Neural progenitor cell (in vitro differentiated cells): ENCODE data around the gene SH3PXD2B. TPM values are rescaled to one million over a fixed set of nuclear protein-coding genes. Genes with fewer than 3 reads are reported as not detected.

ENCODE experiments used
- DNase-seq: peaks from one replicate; pipeline ENCODE4 v3.0.0-alpha.2; 2016; ENCODE audit warnings: low spot score
- H2AFZ ChIP-seq: fragments of 200-600 bp; sonication (generic); replicated peaks from 2 replicates; pipeline ENCODE4 v1.6.1; 2016; ENCODE audit warnings: antibody characterized with exemption
- H3F3A ChIP-seq: fragments of 200-600 bp; sonication (generic); 2 replicates; pipeline ENCODE4 v1.6.1; 2016; ENCODE audit warnings: antibody characterized with exemption, low read depth
- H3K27ac ChIP-seq: fragments of 200-600 bp; sonication (generic); 2 replicates; pipeline ENCODE4 v1.5.1; 2016; ENCODE audit warnings: mild to moderate bottlenecking
- H3K27me3 ChIP-seq: fragments of 200-600 bp; sonication (generic); 2 replicates; pipeline ENCODE4 v1.6.1; 2016; ENCODE audit warnings: mild to moderate bottlenecking, moderate library complexity
- H3K36me3 ChIP-seq: fragments of 200-600 bp; sonication (generic); 2 replicates; pipeline ENCODE4 v1.5.1; 2016
- H3K4me1 ChIP-seq: fragments of 200-600 bp; sonication (generic); 2 replicates; pipeline ENCODE4 v1.6.1; 2016; ENCODE audit warnings: mixed run types
- H3K4me2 ChIP-seq: fragments of 200-600 bp; sonication (generic); 2 replicates; pipeline ENCODE4 v1.6.1; 2016
- H3K4me3 ChIP-seq: fragments of 200-600 bp; sonication (generic); 2 replicates; pipeline ENCODE4 v1.5.1; 2016
- H3K79me2 ChIP-seq: fragments of 200-600 bp; sonication (generic); 2 replicates; pipeline ENCODE4 v1.6.1; 2016; ENCODE audit warnings: low read depth
- H3K9ac ChIP-seq: fragments of 200-600 bp; sonication (generic); 2 replicates; pipeline ENCODE4 v1.6.1; 2016
- H3K9me3 ChIP-seq: fragments of 200-600 bp; sonication (generic); 2 replicates; pipeline ENCODE4 v1.5.1; 2016; ENCODE audit warnings: low read depth
- H4K20me1 ChIP-seq: fragments of 200-600 bp; sonication (generic); 2 replicates; pipeline ENCODE4 v1.6.1; 2016; ENCODE audit warnings: low read depth
- H3K27ac Mint-ChIP-seq: 3 replicates; pipeline ENCODE4 v1.8.0; 2021; ENCODE audit warnings: mixed read lengths
- H3K27me3 Mint-ChIP-seq: 2 replicates; pipeline ENCODE4 v1.8.0; 2022; ENCODE audit warnings: low read depth, mild to moderate bottlenecking, inconsistent platforms, moderate library complexity, mixed read lengths; ENCODE audit not compliant: insufficient read depth
- H3K36me3 Mint-ChIP-seq: 3 replicates; pipeline ENCODE4 v1.8.0; 2021; ENCODE audit warnings: mixed read lengths
- H3K4me1 Mint-ChIP-seq: 3 replicates; pipeline ENCODE4 v1.8.0; 2021; ENCODE audit warnings: mixed read lengths
- H3K4me3 Mint-ChIP-seq: 3 replicates; pipeline ENCODE4 v1.8.0; 2021; ENCODE audit warnings: mild to moderate bottlenecking, moderate library complexity, mixed read lengths
- H3K9me3 Mint-ChIP-seq: 3 replicates; pipeline ENCODE4 v1.8.0; 2020; ENCODE audit warnings: mixed read lengths
- CTCF ChIP-seq: fragments of 200-600 bp; sonication (generic); IDR thresholded peaks from 2 replicates; pipeline ENCODE4 v1.5.1; 2017; ENCODE audit warnings: antibody characterized with exemption, mild to moderate bottlenecking
- EZH2 ChIP-seq: fragments of 200-600 bp; sonication (generic); IDR thresholded peaks from 2 replicates; pipeline ENCODE4 v1.6.1; 2017; ENCODE audit warnings: antibody characterized with exemption, mild to moderate bottlenecking, moderate library complexity
- EZH2phosphoT487 ChIP-seq: fragments of 200-600 bp; sonication (generic); IDR thresholded peaks from 2 replicates; pipeline ENCODE4 v1.6.1; 2017; ENCODE audit warnings: antibody characterized with exemption
- total RNA-seq: library from RNA; depleted of rRNA; stranded (reverse); fragments of >200 nt; gene quantifications from 2 replicates; pipeline ENCODE4 v1.2.3, GENCODE V29; 2015; ENCODE audit warnings: low replicate concordance

The SH3PXD2B gene
- total RNA-seq, 1 donor from 2014 or later = 27.3 TPM

DNA sequence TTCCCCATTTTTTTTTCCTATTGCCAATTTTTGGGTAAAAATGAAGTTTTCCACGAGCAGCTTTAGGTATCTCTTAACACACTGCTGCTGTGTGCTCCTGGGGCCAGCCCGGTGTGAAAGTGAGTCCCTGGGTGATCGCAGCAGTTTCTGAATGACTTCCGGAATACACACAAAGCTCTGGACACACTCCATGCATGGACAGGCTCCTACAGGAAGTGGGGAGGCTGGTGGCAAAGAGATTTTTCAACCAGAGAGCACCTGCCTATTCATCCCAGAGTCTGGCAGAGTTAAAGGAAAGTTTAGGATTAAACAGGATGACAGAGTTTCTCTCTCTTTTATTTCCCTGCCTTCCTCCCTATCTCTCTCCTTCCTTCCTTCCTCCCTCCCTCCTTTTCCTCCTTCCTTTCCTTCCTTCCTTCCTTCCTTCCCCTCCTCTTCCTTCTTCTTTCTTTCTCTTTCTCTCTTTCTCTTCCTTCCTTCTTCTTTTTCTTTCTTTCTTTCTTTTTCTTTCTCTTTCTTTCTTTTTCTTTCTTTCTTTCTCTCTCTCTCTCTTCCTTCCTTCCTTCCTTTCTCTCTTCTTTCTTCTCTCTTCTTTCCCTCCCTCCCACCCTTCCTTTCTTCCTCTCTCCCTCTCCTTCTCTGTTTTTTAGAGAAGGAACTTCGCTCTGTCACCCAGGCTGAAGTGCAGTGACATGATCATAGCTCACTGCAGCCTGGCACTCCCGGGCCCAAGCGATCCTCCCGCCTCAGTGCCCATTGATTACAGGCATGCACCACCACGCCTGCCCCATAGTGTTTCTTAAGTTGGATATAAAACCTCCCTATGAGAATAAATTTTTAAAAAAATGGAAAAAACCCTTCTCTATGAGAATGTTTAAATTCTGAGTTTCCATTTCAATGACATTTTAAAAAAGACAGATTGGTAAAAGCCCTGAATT, 132.0 kb downstream of the SH3PXD2B start:
- Histone ChIP-seq H3K9ac (no peak overlapping the region), H3K4me2 (no peak overlapping the region), H3F3A (no peaks in the 10 kb centered on the region), H3K4me1 (no peaks in the 10 kb centered on the region), H3K79me2 (no peaks in the 10 kb centered on the region), H3K36me3 (no peaks in the 10 kb centered on the region), H3K27me3 (no peaks in the 10 kb centered on the region), H3K9me3 (no peaks in the 10 kb centered on the region), H3K4me3 (no peak overlapping the region), H3K27ac (no peak overlapping the region), H4K20me1 (no peaks in the 10 kb centered on the region), H2AFZ (no peak overlapping the region)
- peak overlapping the region; percentile 85 for H3K27ac Mint-ChIP-seq
- no peaks in the 10 kb centered on the region for H3K27me3 Mint-ChIP-seq
- no peak overlapping the region for H3K4me3 Mint-ChIP-seq
- no peak for DNase-seq
- H3K36me3 Mint-ChIP-seq = no peaks in the 10 kb centered on the region
- H3K4me1 Mint-ChIP-seq = peaks cover 2% of the 10 kb centered on the region
- H3K9me3 Mint-ChIP-seq = peaks cover 2% of the 10 kb centered on the region
- TF ChIP-seq EZH2 (no peak), EZH2phosphoT487 (no peak), CTCF (no peak)

GRCh38 chr5:172321593-172321992, 132.7 kb downstream of the SH3PXD2B start:
- Mint-ChIP-seq H3K9me3 (peaks cover 2% of the 10 kb centered on the region), H3K36me3 (no peaks in the 10 kb centered on the region), H3K4me1 (peaks cover 2% of the 10 kb centered on the region), H3K27ac (no peak overlapping the region), H3K27me3 (no peaks in the 10 kb centered on the region), H3K4me3 (no peak overlapping the region)
- no peak overlapping the region for H3K4me3 ChIP-seq
- no peaks in the 10 kb centered on the region for H3K4me1 ChIP-seq
- no peaks in the 10 kb centered on the region for H3K79me2 ChIP-seq
- no peak for TF ChIP-seq CTCF
- TF ChIP-seq EZH2 = no peak
- no peak for TF ChIP-seq EZH2phosphoT487
- no peak overlapping the region for H3K4me2 ChIP-seq
- no peaks in the 10 kb centered on the region for H3K27me3 ChIP-seq
- H3K9ac ChIP-seq = no peak overlapping the region
- H3K9me3 ChIP-seq = no peaks in the 10 kb centered on the region
- no peaks in the 10 kb centered on the region for H4K20me1 ChIP-seq
- no peak overlapping the region for H3K27ac ChIP-seq
- no peak overlapping the region for H2AFZ ChIP-seq
- no peaks in the 10 kb centered on the region for H3F3A ChIP-seq
- no peak for DNase-seq
- H3K36me3 ChIP-seq = no peaks in the 10 kb centered on the region

GRCh38 chr5:172319708-172320441, 134.4 kb downstream of the SH3PXD2B start:
- Histone ChIP-seq H3K4me1 (no peaks in the 10 kb centered on the region), H3K4me2 (no peak overlapping the region), H4K20me1 (no peaks in the 10 kb centered on the region), H3K4me3 (no peak overlapping the region), H2AFZ (no peak overlapping the region), H3F3A (no peaks in the 10 kb centered on the region), H3K79me2 (no peaks in the 10 kb centered on the region), H3K9ac (no peak overlapping the region), H3K36me3 (no peaks in the 10 kb centered on the region), H3K9me3 (no peaks in the 10 kb centered on the region), H3K27me3 (no peaks in the 10 kb centered on the region), H3K27ac (no peak overlapping the region)
- no peak overlapping the region for H3K27ac Mint-ChIP-seq
- H3K27me3 Mint-ChIP-seq = no peaks in the 10 kb centered on the region
- TF ChIP-seq CTCF = no peak
- no peak for TF ChIP-seq EZH2
- no peak for TF ChIP-seq EZH2phosphoT487
- H3K4me3 Mint-ChIP-seq = no peak overlapping the region
- H3K4me1 Mint-ChIP-seq = peaks cover 12% of the 10 kb centered on the region
- H3K36me3 Mint-ChIP-seq = no peaks in the 10 kb centered on the region
- peaks cover 2% of the 10 kb centered on the region for H3K9me3 Mint-ChIP-seq
- DNase-seq = no peak
